GM19395 (cell line): Measurements from ENCODE around the gene GRID1.

Source experiments
- ATAC-seq: cut with Tn5 transposase; IDR thresholded peaks from one replicate; pipeline ENCODE4 v1.9.1; 2021; ENCODE audit warnings: mild to moderate bottlenecking, moderate library complexity; ENCODE audit not compliant: unreplicated experiment

The GRID1 gene

GRCh38 chr10:86355571-86356038 lies 11.0 kb downstream of the GRID1 start:
- no peak for ATAC-seq

- ATAC-seq, result no peak
Measured at GRCh38 chr10:86354761-86355540, 11.6 kb downstream of the GRID1 start.

- no peak for ATAC-seq
Measured at GRCh38 chr10:86353506-86354485, 12.8 kb downstream of the GRID1 start.

GRCh38 chr10:86350897-86351296 lies 15.7 kb downstream of the GRID1 start:
- no peak for ATAC-seq

- ATAC-seq, result no peak
Measured at GRCh38 chr10:86349940-86350630, 16.5 kb downstream of the GRID1 start.

GRCh38 chr10:86349474-86349873 lies 17.1 kb downstream of the GRID1 start:
- ATAC-seq, result no peak

- ATAC-seq, result no peak
Measured at GRCh38 chr10:86348321-86349210, 18.0 kb downstream of the GRID1 start.

GRCh38 chr10:86347856-86348255 lies 18.7 kb downstream of the GRID1 start:
- no peak for ATAC-seq

GRCh38 chr10:86346799-86347665 lies 19.6 kb downstream of the GRID1 start:
- ATAC-seq, result no peak

- no peak for ATAC-seq
Measured at GRCh38 chr10:86345859-86346798, 20.5 kb downstream of the GRID1 start.

GRCh38 chr10:86345296-86345858 lies 21.2 kb downstream of the GRID1 start:
- ATAC-seq, result no peak

GRCh38 chr10:86344714-86345161 lies 21.9 kb downstream of the GRID1 start:
- ATAC-seq, result no peak

- no peak for ATAC-seq
Measured at GRCh38 chr10:86344281-86344680, 22.3 kb downstream of the GRID1 start.

- ATAC-seq, result no peak
Measured at GRCh38 chr10:86343761-86344160, 22.8 kb downstream of the GRID1 start.

GRCh38 chr10:86342111-86342863 lies 24.3 kb downstream of the GRID1 start:
- ATAC-seq, result no peak

GRCh38 chr10:86341361-86341811 lies 25.2 kb downstream of the GRID1 start:
- no peak for ATAC-seq

GRCh38 chr10:86340991-86341260 lies 25.7 kb downstream of the GRID1 start:
- ATAC-seq, result no peak
